NCI-H748 (cell line): ENCODE measurements around the gene CDC34.
A peak's percentile ranks its signal among the peaks of the same experiment; 100 is the strongest.

Experiments used
- DNase-seq: peaks from one replicate; lab custom pipeline; 2025; ENCODE audit not compliant: unreplicated experiment; lab: John Stamatoyannopoulos, UW

The CDC34 gene

DNA sequence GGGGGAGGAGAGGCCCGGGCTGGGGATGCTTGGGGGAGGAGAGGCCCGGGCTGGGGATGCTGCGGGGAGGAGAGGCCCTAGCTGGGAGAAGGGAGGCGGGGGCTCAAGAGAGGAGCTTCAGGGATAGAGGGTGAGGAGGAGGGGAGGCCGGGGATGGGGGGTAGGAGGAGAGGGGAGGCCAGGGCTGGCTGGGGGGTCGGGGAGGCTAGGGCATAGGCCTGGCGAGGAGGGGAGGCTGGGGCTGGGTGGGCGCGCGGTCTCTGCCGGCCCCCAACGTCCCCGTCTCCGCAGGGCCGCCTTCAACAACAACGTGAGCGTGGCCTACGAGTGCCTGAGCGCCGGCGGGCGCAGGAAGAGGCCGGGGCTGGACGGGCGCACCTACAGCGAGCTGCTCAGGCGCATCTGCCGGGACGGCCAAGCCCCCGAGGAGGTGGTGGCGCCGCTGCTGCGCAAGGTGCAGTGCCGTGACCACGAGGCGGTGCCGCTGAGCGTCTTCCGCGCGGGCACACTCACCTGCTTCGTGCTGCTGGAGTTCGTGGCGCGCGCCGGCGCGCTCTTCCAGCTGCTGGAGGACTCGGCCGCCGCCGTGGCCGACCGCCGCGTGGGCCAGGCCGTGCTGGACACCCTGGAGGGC lies 12.8 kb upstream of the CDC34 start:
- DNase-seq: peak; percentile 77

DNA sequence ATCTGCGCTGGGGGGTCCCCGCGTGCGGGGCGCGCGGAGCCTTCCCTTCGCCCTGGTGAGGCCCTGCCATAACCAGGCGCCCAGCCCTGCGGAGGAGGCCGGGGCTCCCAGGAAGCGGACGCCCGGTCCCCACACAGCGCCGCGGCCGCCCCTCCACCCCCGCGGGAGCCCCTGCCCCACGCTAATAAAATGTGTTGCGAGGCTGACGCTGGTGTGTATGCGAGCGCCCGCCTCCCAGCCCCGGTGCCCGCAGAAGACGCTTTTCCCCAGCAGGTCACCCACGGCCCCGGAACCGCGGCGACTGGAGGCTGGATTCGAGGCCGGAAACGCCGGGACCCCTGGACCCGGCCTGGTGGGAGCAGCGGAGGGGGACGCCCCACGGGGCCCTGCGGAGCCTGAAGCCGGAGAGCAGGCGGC lies 12.1 kb upstream of the CDC34 start:
- no peak for DNase-seq

DNA sequence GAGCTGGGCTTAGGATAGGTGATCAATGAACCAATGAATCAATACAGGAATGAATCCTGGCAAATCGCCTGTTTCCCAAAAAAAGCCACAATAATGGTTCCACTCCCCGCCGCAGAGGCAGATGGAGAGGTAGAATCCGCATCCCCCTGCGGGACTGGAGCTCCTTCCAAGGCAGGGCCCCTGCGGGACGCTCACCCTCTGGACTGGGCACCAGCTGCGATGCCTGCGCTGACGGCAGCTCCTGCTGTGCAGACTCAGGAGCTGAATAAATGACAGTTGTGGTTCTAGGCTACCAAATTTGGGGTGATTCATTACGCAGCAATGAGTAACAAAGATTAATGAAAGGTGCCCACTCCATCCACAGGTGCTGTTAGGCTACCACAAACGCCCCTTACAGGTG lies 8.8 kb upstream of the CDC34 start:
- no peak for DNase-seq

DNA sequence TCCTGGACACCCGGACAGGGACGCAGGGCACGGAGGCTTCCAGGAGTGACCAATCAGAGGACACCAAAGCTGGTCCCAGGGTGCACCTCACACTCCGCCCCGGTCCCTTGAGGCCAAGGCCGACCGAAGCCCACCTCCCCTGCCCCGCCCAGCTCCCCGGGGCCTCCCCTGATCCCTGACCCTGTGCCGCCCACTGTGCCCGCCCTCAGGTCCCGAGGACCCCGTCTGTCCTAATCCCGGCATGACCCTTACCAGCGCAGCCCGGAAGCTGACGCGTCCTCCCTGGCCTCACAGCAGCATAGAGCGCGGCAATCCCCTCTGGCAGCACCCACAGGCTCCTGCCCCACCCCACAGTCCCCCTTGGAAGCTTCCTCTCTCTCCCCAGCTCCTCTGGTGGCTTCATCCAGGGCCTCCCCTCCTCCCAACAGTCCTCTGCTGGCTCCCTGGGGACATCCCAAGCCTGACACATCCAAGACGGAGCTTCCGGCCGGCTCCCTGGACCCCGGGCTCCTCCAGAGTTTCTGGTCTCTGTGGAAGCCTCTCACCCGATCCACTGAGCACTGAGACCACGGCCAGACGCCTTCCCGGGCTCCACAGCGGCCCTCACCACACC lies 7.4 kb upstream of the CDC34 start:
- DNase-seq: peak; percentile 38

DNA sequence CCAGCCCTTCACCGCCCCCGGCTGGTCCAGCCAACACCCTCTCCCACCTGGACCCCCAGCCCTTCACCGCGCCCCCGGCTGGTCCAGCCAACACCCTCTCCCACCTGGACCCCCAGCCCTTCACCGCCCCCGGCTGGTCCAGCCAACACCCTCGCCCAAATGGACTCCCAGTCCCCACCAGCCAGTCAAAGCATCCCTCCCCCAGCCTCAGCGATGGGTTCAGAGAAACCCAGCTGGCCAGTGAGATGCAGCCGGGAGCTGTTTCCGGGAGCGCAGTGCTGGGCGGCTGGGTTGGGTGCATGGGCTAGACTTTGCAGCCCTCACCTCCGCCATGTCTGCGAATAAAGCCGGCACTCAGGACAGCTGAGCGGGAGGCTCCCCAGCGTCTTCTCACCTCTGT lies 6.5 kb upstream of the CDC34 start:
- no peak for DNase-seq

DNA sequence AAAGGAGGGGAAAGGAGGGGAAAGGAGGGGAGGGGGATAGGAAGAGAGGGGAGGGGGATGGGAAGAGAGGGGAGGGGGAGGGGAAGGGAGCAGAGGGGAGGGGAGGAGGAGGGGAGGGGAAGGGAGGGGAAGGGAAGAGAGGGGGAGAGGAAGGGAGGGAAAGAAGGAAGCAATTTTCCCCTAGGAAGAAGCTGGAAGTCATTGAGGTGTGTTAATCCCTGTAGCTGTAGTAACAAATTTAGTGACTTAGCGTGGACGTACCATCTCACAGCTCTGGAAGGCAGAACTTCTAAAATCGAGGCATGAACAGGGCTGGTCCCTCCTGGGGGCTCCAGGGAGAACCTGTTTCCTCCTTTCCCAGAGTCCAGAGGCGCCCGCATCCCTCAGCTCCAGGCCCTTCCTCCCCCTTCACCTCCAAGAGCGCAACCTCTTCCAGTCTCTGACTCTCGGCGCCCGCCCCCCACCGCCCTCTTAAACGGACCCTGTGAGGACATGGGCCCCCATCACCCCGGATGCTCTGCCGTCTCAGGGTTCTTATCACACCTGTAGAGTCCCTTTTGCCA lies 5.6 kb upstream of the CDC34 start:
- no peak for DNase-seq

DNA sequence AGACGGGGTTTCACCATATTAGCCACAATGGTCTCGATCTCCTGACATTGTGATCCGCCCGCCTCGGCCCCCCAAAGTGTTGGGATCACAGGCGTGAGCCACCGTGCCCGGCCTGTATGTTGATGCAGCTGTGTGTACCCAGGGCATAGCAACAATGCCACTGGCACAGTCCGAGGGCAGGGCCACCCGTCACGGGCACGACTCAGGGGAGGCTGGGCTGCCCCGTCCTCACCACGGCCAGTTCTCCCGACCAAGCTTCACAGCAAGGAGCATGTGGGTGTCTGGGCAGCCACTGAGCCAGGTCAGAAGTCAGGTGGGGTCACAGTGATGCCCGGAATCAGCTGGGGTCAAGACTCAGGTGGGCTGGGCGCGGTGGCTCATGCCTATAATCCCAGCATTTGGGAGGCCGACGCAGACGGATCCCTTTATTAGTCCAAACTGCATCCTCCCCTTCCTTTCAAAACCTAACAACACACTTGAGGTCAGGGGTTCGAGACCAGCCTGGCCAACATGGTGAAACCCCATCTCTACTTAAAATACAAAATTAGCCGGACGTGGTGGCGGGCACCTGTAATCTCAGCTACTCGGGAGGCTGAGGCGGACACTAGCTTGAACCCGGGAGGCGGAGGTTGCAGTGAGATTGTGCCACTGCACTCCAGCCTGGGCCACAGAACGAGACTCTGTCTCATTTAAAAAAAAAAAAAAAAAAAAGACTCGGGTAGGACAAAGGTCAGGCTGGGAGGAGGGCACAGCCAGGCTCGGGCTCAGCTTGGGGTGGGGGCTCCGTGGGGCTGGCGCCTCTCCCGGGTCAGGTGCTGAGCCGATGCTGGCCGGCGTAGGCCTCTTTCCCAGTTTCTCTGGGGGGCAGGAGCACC lies 1.2 kb upstream of the CDC34 start:
- no peak for DNase-seq

DNA sequence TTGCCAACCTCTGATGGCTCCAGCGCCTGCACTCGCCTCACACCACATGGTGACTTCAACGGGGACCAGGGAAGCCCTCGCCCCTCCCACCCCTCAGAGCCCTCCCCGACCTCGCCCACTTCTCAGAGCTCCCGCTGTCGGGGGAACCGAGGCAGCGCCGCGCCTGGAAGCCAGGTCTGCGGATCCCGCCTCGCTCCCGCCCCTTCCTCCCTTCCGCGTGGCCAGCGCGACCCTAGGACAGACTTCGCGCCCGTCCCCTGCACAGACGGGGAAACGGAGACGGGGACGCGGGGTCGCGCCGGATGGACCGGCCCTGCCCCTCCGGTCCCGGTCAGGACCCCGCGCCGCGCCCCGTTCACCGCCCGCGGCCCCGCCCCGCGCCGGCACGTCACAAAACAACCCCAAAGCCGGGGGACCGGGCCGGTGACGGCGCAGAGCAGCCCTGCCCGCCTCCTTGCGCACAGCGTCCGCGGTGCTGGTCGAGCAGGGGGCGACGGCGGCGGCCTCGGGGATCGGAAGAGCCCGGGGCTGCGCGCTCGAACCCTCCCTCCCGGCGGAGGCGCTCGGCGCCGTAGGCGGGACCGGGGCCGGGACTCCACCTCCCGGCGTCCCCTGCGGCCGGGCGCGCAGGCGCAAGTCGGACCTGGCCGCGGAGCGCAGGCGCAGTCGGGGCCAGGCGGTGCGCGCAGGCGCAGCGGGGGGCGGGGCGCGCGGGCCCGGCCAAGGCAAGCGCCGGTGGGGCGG lies 379 bp upstream of the CDC34 start:
- peak; percentile 80 for DNase-seq

DNA sequence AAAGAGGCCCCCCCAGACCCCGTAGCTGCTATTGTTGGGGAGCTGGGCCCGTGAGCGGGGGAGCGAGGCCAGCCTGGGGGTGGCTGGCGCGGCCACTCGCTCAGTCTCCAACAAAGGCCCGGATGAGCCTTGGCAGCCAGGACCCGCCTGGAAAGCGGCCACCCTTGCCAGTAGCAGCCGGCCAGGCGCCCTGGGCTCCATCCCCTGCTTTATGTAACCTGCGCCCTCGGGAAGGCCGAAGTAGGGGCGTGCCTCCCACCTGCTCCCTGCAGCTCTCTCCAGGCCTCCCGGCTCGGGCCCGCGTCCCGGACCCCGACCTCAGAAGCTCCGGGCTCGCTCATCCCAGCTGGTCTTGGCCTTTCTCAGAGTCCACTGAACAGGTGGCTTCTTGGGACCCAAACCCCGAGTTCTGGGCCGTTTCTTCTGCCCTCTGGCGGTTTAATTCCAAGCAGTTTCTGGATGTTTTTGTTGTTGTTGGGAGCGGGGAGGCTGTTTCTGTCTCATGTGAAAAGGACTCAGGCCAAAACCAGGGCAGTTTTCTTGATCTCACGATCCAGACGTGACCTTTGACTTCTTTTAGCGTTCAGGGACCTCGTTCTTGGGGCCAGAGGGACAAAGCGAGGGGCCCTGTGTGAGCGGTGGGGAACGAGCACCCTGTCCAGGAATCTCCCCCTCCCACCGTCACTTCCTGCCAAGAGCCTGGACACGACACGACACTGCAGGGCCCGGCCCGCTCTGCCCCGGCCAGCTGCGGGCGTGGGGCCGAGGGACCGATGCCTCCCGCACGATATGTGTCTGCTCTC lies 1.2 kb downstream of the CDC34 start:
- DNase-seq: peak; percentile 66

DNA sequence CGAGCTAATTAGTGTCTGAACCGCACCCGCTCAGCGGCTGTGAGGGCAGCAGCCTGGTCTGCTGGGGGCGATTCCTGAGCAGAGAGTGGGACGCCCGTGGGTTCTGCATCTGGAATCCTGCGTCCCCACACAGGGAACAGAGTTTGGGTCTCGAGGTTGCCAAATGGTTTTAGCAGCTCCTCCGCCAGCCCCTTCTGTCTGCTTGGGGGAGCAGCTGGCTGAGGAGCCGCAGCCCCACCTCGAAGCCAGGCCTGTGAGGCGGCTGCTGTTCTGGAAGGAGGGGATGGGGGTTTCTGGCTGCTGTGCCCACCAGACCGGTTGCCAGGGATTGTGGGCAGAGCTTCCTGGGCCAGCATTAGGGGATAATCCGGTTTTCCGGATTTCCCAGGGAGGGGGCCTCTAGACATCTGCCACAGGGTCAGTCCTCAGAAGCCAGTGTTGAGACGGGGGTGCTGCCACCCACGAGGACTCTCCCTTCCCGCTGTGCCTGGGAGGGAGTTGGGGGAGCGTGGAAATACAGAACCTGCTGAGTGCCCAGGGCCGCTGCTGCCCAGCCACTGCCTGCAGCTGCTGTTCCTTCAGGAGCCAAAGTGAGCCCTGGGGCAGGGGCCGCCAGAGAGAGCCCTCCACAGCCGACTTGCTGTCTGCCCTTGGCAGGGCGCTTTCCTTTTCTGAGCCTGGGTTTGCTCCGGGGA lies 2.0 kb downstream of the CDC34 start:
- DNase-seq: no peak

DNA sequence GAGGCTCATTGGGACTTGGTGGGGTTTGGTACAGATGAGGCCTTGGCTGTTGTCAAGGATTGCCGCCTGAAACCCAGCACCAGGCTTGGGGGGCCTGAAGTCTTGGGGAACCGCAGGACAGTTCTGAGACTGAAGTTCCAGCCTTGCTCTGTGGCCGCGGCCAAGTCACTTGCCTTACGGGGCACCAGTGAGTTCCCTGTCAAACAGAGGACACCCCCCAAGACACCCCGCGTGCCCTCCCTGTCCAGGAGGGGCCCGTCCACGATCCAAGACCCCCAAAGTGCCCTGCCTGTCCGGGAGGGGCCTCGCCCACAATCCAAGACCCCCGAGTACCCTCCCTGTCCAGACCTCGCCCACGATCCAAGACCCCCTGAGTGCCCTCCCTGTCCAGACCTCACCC lies 2.5 kb downstream of the CDC34 start:
- no peak for DNase-seq

DNA sequence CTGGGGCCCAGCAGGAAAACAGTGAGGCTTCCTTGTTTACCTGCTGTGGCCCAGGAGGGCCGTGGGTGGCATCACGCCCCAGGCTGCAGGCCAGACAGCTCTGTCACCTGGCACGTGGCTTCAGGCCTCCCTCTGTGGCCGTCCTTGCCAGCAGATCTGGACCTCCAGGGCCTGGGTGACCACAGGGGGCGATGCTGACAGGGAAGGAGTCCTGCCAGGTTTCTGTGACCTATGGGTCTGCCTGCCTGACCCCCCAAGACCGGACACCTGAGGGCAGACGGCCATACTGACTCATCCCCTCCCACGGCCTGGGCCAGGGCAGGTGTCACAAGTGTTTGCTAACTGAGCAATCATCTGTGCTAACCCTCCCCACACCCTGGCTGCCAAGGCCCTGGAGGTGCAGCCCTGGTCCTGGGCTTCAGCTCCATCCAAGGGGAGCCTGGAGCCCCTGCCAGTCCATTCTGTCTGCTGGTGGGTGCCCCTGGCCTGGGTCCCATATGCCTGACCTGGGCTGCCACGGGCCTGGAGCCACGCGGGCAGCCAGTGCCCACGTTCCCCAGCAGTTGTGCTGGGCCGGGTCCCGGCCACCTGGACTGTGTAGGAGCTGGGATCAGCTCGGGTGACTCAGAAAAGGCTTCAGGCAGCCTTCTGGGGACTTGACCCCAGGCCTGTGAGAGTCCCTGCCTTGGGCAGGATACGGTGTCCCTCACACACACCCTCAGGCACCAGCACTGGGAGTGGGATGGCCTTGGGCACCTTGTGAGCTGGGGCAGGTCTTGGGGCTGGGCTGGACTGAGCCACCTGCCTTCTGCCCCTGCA lies 3.7 kb downstream of the CDC34 start:
- no peak for DNase-seq

DNA sequence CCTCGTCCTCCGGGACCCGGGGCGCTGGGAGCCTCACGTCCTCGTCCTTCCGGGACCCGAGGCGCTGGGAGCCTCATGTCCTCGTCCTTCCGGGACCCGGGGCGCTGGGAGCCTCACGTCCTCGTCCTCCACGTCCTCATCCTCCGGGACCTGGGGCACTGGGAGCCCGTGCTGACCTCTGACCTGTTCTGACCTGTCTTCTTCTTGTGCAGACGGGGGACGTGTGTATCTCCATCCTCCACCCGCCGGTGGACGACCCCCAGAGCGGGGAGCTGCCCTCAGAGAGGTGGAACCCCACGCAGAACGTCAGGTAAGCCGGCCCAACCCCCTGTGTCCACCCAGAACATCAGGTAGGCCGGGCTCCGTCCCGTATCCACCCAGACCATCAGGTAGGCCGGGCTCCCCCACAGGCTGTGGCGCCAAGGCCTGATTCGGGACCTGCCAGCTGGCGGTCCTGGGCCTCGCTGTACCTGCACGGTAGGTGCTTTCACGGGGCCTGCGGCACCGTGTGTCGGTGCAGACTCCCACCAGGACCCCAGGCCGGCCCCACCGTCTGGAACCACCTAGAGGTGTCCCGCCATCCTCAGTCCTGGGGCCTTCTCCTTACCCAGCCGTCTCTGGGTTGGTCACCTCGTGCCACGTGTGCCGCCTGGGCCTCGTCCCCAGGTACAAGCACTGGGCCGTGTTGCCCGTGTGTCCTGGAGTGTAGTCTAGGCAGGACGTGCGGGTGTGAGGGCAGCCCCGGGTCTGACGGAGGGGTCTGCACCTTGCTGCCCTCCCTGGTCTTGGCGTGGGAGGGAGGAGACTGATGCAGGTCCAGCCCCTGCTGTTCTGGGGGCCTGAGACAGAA lies 4.7 kb downstream of the CDC34 start:
- no peak for DNase-seq

DNA sequence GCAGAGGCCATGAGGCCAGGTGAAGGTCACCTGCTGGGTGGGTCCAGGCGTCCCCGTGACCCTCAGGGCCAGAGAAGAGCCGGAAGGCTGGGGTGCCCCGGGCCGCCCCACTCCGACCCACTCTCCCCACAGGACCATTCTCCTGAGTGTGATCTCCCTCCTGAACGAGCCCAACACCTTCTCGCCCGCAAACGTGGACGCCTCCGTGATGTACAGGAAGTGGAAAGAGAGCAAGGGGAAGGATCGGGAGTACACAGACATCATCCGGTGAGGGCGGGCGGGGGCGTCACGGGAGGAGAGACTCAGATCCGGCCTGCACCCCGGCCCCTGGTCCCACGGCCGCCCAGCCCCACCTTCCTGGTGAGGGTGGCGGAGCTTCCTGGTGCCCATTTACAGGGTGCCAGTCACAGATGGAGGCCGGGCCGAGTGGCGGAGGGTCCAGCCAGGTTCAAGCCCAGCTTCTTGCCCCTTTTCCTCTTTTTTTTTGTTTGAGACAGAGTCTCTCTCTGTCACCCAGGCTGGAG lies 5.4 kb downstream of the CDC34 start:
- DNase-seq: no peak

DNA sequence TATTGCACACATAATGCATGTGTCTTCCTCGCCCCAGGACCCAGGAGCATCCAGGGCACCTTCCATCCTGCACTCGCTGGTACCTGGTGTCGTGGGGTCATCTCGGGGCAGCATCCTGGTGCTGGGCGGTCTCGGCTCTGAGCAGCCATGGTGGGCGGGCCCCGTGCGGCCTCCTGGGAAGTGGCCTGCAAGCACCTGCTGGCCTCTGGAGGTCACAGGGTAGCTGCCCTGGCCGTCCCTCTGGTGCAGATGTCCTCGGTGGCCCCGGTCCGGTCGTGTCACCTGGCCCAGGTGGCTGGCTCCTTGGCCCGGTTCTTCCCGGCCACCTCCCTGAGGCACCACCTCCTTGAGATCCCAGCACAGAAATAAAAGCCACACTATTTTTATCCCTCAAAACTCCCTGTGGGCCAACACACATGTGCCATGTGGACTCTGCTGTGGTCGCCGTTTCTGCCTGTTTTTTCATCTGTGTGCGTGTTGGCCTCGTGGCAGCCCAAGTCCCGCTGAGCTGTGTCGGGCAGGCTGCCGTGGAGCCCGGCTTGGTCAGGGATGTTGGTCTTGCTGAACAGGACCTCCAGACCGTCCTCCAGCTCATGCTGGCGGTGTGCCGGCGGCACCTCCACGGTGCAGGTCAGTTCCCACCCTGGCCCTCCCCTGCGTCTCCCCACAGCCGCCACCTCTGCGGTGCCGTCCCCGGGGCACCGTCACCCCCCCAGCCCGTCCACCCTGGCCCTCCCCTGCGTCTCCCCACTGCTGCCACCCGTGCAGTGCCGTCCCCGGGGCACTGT lies 7.3 kb downstream of the CDC34 start:
- DNase-seq: no peak

DNA sequence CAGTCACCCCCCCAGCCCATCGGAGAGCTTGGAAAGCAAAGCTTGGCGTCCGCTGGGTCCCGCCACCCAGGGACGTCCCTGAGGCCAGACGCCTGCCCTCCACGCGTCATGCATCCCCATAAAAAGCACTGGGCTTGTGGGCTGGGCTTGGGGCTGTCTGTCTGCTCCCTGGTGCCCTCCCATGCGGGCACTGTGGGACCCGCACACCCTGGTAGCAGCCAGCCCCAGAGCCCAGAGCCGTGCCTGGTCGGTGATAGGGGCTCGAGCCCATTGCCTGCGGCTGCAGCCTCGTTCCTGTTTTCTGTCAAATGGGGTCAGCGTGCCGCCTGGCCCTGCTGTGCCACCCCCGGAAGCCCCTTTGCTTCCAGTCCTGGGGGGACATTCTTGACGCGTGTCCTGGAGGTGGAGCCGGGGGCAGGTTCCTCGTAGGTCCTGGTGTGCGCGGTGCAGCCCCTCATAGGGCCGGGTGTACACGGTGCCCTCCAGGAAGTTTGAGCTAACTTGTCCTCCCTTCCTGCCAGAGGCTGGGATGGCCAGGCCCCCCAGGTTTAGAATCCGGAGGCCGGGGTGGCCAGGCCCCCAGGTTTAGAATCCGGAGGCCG lies 8.0 kb downstream of the CDC34 start:
- no peak for DNase-seq
